Muscle of leg (tissue), 11 donors: Measurements from ENCODE around the gene GCA. TPM values are rescaled to one million over a fixed set of nuclear protein-coding genes. Genes with fewer than 3 reads are reported as not detected.

Experiments used
- DNase-seq: peaks from one replicate; pipeline ENCODE4 v3.0.0; 2013
- H3K27ac ChIP-seq: one replicate; pipeline ENCODE4 v1.5.1; 2013; ENCODE audit warnings: mild to moderate bottlenecking, low read length, control low read depth
- H3K27me3 ChIP-seq: one replicate; pipeline ENCODE4 v1.6.1; 2013; ENCODE audit warnings: low read length; ENCODE audit not compliant: control insufficient read depth, insufficient read depth
- H3K36me3 ChIP-seq: one replicate; pipeline ENCODE4 v1.6.1; 2013; ENCODE audit warnings: low read length; ENCODE audit not compliant: control insufficient read depth, insufficient read depth
- H3K4me1 ChIP-seq: one replicate; pipeline ENCODE4 v1.6.1; 2013; ENCODE audit warnings: low read length; ENCODE audit not compliant: control insufficient read depth, insufficient read depth
- H3K4me3 ChIP-seq: one replicate; pipeline ENCODE4 v1.5.1; 2013; ENCODE audit warnings: low read length, control low read depth
- H3K9me3 ChIP-seq: replicated peaks from 2 replicates; pipeline ENCODE4 v1.6.1; 2013; ENCODE audit warnings: low read depth, low read length; ENCODE audit not compliant: control insufficient read depth
- WGBS: methylation state at CpG from one replicate; pipeline ENCODE4 v1.1.5; 2013; ENCODE audit warnings: missing lambda C conversion rate; ENCODE audit not compliant: insufficient coverage; 5-methylcytosine and 5-hydroxymethylcytosine counted together
- polyA plus RNA-seq, 8 donors: library from polyadenylated mRNA; unstranded; fragments of 120-200 nt; gene quantifications; one replicate each; pipeline versions ENCODE4 v1.2.1 to v1.2.3, GENCODE V29; 2013; ENCODE audit warnings: inconsistent platforms in 1 of 8, low replicate concordance in 1 of 8; ENCODE audit not compliant: insufficient read length in 8 of 8, insufficient read depth in 1 of 8
- total RNA-seq: library from RNA; stranded (reverse); fragments of 120-200 nt; gene quantifications from one replicate; pipeline ENCODE4 v1.2.4, GENCODE V29; 2013

Gene GCA
- total and polyA plus RNA-seq, 9 donors: 10.6 to 17.0 (median 13.2) TPM

DNA sequence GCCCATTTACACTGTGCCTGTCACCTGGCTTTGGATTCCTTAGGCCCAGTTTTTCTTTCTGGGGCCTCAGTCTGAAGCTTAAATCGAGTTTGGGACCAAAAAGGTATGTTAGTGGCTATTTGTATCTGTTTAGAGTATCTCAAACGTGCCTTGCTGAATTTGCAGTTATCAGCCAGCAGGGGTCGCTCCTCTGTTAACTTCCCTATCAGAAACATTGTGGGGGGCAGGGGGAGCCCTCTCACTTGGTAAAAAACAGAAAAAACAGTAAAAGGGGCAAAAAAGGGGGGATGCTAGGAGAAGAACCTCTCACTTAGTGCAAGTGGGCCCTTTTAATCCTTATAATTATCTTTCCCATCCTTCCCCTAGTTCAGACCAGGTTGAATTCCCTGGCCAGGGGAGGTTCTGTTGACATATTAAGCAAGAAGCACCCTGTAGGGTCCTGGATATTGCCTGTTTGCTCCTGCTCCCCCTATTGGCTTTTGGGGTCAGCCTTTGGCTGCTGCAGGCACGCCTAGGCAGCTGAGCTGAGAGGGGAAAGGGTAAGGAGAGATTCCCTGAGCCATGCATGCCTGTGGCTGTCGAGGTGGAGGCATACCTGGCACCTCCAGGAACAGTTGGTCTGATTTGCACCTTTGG is 16.7 kb upstream of the GCA start:
- Histone ChIP-seq H3K36me3 (no peaks in the 10 kb centered on the region), H3K27ac (no peak overlapping the region), H3K4me1 (no peaks in the 10 kb centered on the region), H3K27me3 (no peaks in the 10 kb centered on the region), H3K4me3 (no peak overlapping the region), H3K9me3 (peaks cover 6% of the 10 kb centered on the region)
- WGBS: 83% methylated on average over 1 of the region's 5 CpGs
- DNase-seq: no peak

- H3K36me3 ChIP-seq: no peaks in the 10 kb centered on the region
- no peaks in the 10 kb centered on the region for H3K27me3 ChIP-seq
- H3K4me1 ChIP-seq: no peaks in the 10 kb centered on the region
- no peak overlapping the region for H3K4me3 ChIP-seq
- peaks cover 6% of the 10 kb centered on the region for H3K9me3 ChIP-seq
- 94% methylated on average over 11 of the region's 15 CpGs for WGBS
- H3K27ac ChIP-seq: no peak overlapping the region
- no peak for DNase-seq
Observed at GRCh38 chr2:162327806-162328205, 16.1 kb upstream of the GCA start.

DNA sequence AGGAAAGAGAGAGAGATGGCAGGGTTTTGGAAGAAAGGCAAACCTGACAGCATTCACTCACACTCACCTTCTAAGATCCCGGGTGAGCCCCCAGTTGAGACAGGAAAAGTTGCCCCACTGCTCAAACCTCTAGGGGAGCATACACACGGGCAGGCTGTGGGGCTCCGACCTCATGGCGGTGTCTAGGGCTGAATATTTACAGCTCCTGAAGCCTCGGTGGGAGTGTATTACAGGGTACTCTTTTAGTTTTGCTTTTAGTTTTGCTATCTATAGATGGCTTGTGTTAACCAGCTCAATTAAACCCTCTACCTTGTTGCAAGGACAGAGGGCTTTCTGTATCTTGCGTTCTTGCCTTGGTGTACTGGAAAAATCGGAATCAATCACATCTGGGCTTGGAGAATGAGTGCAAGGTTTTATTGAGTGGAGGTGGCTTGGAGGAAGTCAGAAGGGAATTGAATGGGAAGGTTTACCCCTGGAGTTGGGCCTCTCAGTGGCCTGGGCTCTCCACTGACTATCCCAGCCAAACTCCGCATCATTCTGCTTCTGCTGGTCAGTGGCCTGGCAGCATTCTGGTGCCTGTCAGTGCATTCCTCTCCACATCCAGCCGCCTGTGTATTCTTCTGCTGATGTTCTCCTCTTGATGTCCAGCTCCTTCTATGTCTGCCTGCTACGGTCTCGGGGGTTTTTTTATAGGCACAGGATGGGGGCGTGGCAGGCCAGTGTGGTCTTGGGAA is 15.3 kb upstream of the GCA start:
- WGBS: 63% methylated on average over 6 of the region's 12 CpGs
- no peaks in the 10 kb centered on the region for H3K36me3 ChIP-seq

GRCh38 chr2:162330881-162331280 is 13.1 kb upstream of the GCA start:
- H3K4me3 ChIP-seq: no peak overlapping the region
- H3K27me3 ChIP-seq: no peaks in the 10 kb centered on the region
- WGBS: no CpG with 5 or more reads among the region's 1 CpG
- peaks cover 6% of the 10 kb centered on the region for H3K9me3 ChIP-seq
- H3K27ac ChIP-seq: no peak overlapping the region
- H3K4me1 ChIP-seq: no peaks in the 10 kb centered on the region
- H3K36me3 ChIP-seq: no peaks in the 10 kb centered on the region
- DNase-seq: no peak

More for the DNA sequence above, 15.3 kb upstream of the GCA start:
- Histone ChIP-seq H3K27ac (no peak overlapping the region), H3K9me3 (peaks cover 6% of the 10 kb centered on the region), H3K27me3 (no peaks in the 10 kb centered on the region), H3K4me1 (no peaks in the 10 kb centered on the region), H3K4me3 (no peak overlapping the region)
- DNase-seq: no peak

- no peak overlapping the region for H3K4me3 ChIP-seq
- H3K27me3 ChIP-seq: no peaks in the 10 kb centered on the region
- H3K27ac ChIP-seq: no peak overlapping the region
- no peaks in the 10 kb centered on the region for H3K9me3 ChIP-seq
- no peaks in the 10 kb centered on the region for H3K4me1 ChIP-seq
- WGBS: no CpG with 5 or more reads among the region's 3 CpGs
- no peak for DNase-seq
- no peaks in the 10 kb centered on the region for H3K36me3 ChIP-seq
Observed at GRCh38 chr2:162333968-162334367, 10.0 kb upstream of the GCA start.

GRCh38 chr2:162337868-162338267 is 6.1 kb upstream of the GCA start:
- no CpG with 5 or more reads among the region's 2 CpGs for WGBS
- Histone ChIP-seq H3K4me3 (no peak overlapping the region), H3K36me3 (no peaks in the 10 kb centered on the region), H3K4me1 (peaks cover 2% of the 10 kb centered on the region), H3K9me3 (no peaks in the 10 kb centered on the region), H3K27me3 (no peaks in the 10 kb centered on the region), H3K27ac (no peak overlapping the region)
- no peak for DNase-seq

GRCh38 chr2:162340822-162341221 is 3.1 kb upstream of the GCA start:
- Histone ChIP-seq H3K27ac (no peak overlapping the region), H3K9me3 (no peaks in the 10 kb centered on the region), H3K4me1 (peaks cover 5% of the 10 kb centered on the region), H3K4me3 (no peak overlapping the region), H3K36me3 (no peaks in the 10 kb centered on the region), H3K27me3 (no peaks in the 10 kb centered on the region)
- DNase-seq: no peak

DNA sequence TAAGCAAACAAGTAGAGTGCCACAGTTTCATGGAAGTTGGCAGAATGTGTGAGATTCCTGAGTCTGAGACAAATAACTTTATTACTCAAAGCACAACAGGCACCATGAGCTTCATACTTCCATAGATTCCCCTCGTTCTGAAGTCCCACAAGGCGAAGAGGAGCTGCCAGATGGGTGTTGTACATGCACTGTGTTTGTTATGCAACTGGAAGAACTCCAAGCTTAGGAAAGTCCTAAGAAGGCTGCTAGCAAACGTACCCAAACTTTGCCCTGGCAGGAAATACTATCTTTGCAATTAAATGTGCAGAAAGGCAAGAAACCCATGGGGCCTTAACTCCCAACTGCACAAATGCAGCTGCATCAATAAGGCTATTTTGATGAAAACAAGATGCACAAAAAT is 1.6 kb upstream of the GCA start:
- H3K4me1 ChIP-seq: peaks cover 5% of the 10 kb centered on the region
- WGBS: 48% methylated on average over 2 of the region's 3 CpGs
- H3K4me3 ChIP-seq: no peak overlapping the region
- H3K9me3 ChIP-seq: no peaks in the 10 kb centered on the region
- DNase-seq: peak; percentile 17
- no peak overlapping the region for H3K27ac ChIP-seq
- no peaks in the 10 kb centered on the region for H3K27me3 ChIP-seq
- H3K36me3 ChIP-seq: no peaks in the 10 kb centered on the region

- WGBS: 60% methylated on average over 2 of the region's 2 CpGs
- no peaks in the 10 kb centered on the region for H3K27me3 ChIP-seq
Observed at GRCh38 chr2:162342841-162343240, 1.1 kb upstream of the GCA start.

GRCh38 chr2:162343492-162343823 is 474 bp upstream of the GCA start:
- Histone ChIP-seq H3K9me3 (no peaks in the 10 kb centered on the region), H3K36me3 (no peaks in the 10 kb centered on the region), H3K27ac (no peak overlapping the region), H3K4me1 (peaks cover 5% of the 10 kb centered on the region), H3K27me3 (no peaks in the 10 kb centered on the region), H3K4me3 (peak overlapping the region; percentile 86)
- 14% methylated on average over 2 of the region's 4 CpGs for WGBS
- DNase-seq: no peak

More at GRCh38 chr2:162342841-162343240, 1.1 kb upstream of the GCA start:
- Histone ChIP-seq H3K9me3 (no peaks in the 10 kb centered on the region), H3K27ac (no peak overlapping the region), H3K4me1 (peaks cover 5% of the 10 kb centered on the region), H3K36me3 (no peaks in the 10 kb centered on the region), H3K4me3 (no peak overlapping the region)
- peak; percentile 14 for DNase-seq
